ENCODE data around the gene TYW1B.
A peak's percentile ranks its signal among the peaks of the same experiment; 100 is the strongest.
"Not testable (repeated sequence)": the region's sequence is repeated elsewhere in the genome, so short reads cannot be mapped to it uniquely, and the experiment has no call there.

The TYW1B gene, protein sequence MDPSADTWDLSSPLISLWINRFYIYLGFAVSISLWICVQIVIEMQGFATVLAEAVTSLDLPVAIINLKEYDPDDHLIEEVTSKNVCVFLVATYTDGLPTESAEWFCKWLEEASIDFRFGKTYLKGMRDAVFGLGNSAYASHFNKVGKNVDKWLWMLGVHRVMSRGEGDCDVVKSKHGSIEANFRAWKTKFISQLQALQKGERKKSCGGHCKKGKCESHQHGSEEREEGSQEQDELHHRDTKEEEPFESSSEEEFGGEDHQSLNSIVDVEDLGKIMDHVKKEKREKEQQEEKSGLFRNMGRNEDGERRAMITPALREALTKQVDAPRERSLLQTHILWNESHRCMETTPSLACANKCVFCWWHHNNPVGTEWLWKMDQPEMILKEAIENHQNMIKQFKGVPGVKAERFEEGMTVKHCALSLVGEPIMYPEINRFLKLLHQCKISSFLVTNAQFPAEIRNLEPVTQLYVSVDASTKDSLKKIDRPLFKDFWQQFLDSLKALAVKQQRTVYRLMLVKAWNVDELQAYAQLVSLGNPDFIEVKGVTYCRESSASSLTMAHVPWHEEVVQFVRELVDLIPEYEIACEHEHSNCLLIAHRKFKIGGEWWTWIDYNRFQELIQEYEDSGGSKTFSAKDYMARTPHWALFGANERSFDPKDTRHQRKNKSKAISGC

DNA sequence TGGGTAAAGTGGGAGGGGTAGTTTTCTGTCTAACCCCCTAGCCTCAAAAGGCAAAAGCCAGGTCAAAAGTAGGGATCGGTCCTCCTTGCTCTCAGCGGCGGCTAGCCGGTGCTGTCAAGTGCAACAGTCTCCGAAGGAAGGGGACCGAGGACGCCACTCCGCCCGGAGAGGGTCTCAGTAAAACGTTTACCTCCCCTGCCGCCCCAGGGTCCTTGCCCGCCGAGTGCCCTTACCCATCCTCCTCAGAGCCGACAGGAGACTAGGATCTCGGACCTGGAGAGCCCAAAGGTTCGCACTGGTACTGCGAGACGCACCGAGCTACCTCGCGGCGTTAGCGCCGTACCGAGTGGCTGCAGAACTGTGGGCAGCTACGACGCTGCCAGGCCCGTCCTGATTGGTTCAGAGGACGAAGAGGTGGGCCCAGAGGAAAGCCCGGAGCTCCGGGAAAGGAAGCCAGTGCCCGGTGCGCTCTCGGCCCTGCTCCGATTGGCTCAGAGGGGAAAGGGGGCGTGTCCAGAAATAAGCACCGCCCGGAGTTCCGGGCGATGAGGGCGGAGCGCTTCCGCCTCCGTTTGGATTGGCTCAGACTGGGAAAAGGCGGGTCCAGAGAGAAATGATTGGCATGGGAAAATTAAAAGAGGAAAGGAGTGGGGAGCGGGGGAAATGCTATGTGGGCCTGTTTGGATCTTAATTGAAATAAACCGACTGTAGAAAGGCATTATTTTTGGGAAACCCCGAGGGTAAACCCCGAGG is at the start of gene TYW1B:
TSS of gene TYW1B (minus strand) at position 362 of the 753 bp plus-strand sequence. CDS start at position 237, 125 bp downstream.
- DNase-seq (ENCODE audit: low spot score): peak; percentile 99

DNA sequence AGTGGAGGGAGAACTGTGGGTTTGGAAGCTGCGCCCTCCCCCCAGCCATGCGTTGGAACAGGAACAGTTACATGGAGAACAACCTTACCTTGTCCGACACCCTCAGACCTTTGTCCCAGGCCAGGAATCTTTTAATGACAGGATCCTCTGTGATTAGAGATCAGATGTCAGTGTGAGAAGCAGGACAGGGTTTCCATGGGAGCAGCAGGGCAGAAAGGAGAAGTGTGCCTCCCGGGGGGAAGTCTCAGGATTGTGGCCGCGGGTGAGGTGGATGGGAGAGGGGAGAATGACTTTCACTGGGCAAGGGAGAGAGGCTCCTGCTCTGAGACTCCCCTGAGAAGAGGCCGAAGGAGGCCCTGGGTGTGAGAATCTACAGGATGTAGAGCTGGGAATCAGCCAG is 39.6 kb upstream of the TYW1B start:
- DNase-seq (ENCODE audit: low spot score): not testable (repeated sequence)

DNA sequence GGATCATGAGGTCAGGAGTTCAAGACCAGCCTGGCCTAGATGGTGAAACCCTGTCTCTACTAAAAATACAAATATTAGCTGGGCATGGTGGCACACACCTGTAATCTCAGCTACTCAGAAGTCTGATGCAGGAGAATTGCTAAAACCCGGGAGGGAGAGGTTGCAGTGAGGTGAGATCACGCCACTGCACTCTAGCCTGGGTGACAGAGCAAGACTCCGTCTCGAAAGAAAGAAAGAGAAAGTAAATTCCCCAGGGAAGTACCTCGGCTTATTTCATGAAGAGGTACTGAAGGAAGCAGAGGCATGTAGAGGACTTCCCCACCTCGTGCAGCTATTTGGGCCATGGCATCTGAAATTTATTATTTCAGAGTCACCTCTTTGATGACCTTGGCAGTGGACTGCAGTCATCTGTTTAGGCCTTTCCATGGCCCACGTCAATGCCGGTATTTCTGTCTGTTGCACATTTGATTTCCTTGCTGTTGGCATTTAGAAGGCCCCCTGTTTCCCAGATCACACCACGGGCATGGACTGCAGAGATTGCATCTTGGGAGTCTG is 30.9 kb upstream of the TYW1B start:
- DNase-seq (ENCODE audit: low spot score): not testable (repeated sequence)

DNA sequence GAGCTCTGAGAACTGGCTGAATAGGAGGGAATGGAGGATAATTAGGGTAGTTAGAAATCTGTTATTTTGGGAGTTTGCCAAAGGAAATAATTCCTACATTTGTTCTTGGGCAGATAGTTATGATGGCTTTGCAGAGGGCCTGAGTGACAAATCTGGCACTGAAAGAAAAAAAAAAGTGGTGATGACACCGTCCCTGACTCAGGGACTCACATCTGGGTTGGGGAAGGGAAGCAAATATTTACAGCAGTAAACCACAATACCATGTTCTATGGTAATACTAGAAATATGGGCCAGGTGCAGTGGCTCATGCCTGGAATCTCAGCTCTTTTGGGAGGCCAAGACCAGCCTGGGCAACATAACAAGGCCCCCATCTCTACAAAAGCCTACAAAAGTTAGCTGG is 29.9 kb upstream of the TYW1B start:
- DNase-seq (ENCODE audit: low spot score): not testable (repeated sequence)

DNA sequence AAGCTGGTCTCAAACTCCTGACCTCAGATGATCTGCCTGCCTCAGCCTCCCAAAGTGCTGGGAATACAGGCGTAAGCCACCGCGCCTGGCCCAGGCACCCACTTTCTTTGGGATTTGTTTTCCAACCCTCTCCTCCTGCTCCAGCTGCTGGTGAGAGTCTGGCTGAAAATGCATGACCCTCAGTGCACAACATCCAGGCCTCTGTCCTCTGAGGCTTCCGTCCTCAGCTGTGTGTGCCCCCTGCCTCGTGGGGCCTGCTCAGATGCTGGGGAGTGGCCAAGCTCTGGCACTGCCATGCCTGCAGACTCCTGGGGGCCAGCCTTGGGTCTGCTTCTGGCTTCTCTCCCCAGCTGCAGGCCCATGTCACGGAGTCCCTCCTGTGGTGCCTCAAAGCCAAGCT is 27.3 kb upstream of the TYW1B start:
- not testable (repeated sequence) for DNase-seq (ENCODE audit: low spot score)

DNA sequence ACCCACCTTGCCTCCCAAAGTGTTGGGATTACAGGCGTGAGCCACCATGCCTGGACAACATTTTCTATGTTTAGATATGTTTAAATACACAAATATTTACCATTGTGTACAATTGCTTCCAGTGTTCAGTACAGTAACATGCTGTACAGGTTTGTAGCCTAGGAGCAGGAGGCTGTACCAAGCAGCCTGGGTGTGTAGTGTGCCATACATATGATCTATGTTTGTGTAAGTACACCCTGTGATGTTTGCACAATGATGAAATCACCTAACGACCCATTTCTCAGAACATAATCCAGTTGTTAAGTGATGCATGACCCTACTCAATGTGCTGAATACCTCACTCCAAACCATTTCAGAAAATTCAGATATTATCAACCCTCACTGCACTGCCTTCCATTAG is 24.9 kb upstream of the TYW1B start:
- not testable (repeated sequence) for DNase-seq (ENCODE audit: low spot score)

DNA sequence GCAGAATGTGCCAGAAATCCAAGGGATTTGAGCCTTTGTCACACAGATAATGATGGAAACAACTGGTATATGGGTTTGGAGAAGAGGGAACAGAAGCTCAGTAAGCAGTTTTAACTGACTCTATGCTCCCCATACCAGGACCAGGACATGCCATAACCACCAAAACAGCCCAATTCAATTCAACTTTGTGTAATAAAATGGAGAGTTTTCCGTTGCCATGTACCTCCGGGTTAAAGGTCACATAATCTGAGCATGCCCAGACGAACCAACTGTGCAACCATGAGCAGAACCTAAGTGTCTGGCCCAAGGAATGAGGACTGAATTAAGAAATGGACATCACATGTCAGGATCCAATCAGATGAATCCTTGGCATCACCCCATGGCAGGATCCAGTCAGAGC is 22.7 kb upstream of the TYW1B start:
- DNase-seq (ENCODE audit: low spot score): not testable (repeated sequence)

DNA sequence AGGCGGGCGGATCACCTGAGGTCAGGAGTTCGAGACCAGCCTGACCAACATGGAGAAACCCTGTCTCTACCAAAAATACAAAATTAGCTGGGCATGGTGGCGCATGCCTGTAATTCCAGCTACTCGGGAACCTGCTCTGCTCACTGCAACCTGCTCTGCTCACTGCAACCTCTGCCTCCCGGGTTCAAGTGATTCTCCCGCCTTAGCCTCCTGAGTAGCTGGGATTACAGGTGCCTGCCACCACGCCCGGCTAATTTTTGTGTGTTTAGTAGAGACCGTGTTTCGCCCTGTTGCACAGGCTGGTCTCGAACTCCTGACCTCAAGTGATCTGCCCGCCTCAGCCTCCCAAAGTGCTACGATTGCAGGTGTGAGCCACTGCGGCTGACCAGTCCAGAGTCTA is 16.1 kb upstream of the TYW1B start:
- not testable (repeated sequence) for DNase-seq (ENCODE audit: low spot score)

DNA sequence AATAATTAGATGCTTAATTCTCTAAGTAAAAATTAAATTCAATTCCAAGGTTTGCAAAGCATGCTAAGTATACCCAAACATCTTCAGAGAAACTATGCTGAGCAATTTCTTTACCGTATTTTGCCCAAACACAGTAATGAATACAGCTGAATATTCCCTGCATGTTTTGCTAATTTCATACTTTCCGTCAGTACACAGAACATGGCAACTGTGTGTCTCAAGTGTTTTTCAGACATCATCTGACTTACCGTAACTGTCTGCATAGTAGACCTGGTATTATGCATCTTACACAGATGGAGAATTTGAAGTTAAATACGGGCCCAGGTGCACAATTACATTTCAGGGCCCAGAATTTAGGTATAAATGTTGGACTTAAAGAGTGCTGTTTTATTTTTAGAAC is 15.2 kb upstream of the TYW1B start:
- DNase-seq (ENCODE audit: low spot score): not testable (repeated sequence)

DNA sequence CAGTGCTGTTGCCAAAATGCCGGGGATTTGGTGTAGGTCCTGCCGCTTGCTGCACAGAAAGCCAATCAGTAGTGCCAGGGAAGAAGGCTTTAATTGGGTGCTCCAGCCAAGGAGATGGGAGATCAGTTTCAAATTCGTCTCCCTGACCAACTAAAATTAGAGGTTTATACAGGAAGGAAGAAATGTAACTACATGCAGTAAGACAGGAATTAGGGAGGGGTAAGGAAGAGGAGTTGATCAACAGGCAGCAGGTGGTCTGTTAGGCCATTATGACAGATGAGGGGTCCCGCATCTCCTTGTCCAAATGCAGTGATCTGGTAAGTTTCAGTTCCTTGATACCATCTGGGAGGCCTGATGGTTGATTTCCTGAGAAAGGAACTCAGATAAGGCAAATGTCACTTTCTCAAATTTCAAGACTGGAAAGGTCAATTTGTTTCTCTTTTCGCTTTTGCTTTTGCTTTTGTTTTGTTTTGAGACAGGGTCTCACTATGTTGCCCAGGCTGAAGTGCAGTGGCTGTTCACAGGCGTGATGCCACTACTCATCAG is 13.0 kb upstream of the TYW1B start:
- not testable (repeated sequence) for DNase-seq (ENCODE audit: low spot score)

DNA sequence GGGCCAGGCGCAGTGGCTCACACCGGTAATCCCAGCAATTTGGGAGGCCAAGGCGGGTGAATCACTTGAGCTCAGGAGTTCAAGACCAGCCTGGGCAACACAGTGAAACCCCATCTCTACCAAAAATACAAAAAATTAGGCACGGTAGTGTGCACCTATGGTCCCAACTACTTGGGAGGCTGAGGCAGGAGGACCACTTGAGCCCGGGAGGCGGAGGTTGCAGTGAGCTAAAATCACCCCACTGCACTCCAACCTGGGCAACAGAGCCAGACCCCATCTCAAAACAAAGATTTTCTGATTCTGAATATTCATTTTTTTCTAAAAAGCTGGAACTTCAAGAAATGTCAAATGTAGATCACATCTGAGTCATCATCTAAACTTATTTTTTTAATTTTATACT is 10.3 kb upstream of the TYW1B start:
- not testable (repeated sequence) for DNase-seq (ENCODE audit: low spot score)

DNA sequence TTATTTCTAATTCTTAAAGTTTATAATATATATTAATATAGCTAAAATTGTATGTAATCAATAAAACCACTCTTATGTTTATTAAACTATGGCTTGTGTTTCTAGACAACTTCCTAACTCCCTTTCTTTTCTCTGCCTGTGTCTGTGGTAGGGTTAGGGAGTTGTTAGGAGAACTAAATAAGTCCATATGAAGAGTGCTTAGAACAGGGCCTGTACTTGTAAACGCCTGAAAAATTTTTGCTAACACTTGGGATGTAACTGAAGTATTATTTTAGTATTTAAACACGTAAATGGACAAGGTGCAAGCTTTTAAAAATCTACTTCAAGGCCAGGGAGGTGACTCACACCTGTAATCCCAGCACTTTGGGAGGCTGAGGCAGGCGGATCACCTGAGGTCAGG is 9.3 kb upstream of the TYW1B start:
- DNase-seq (ENCODE audit: low spot score): not testable (repeated sequence)

DNA sequence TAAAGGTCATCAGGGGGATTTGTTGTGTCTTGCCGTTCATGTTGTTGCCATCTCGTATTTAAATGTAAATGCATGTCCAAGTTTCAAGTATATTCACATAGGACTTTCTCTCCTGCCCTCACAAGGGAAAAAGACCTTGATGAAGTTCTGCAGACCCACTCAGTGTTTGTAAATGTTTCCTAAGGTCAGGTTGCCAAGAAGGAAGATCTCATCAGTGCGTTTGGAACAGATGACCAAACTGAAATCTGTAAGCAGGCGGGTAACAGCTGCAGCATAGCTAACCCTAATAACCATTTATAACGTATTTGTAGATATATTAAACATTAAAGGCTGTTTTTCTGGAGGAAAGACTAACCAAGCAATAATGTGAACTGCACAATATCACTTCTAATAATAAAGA is 2.6 kb upstream of the TYW1B start:
- not testable (repeated sequence) for DNase-seq (ENCODE audit: low spot score)

DNA sequence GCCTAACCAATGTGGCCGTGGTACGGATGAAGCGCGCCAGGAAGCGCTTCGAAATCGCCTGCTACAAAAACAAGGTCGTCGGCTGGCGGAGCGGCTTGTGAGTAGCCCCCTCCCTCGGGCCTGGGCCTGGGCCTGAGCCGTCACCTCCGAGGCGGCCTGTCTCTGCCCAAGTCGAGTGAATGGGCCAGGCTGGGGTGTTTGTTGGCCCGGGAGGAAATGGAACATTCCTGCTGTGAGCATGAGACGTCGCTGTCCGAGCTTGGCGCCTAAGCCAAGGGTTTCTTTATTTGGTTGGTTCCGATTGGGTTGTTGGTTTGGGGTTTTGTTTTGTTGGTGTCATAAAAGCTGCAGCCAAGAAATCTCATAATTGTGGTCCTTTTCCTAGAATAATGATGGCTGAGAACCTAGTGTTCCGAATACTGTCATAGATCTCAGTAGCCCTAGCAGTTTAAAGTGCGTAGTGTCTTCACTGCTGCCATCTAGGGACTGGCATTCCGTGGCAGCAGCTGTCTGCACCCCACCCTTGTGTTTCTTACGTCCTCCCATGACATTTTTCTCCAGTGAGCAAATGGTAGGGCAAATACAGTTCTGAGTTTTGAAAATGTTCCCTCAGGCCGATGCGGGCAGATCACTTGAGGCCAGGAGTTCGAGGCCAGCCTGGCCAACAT is 1.8 kb upstream of the TYW1B start:
- DNase-seq (ENCODE audit: low spot score): peak; percentile 84

DNA sequence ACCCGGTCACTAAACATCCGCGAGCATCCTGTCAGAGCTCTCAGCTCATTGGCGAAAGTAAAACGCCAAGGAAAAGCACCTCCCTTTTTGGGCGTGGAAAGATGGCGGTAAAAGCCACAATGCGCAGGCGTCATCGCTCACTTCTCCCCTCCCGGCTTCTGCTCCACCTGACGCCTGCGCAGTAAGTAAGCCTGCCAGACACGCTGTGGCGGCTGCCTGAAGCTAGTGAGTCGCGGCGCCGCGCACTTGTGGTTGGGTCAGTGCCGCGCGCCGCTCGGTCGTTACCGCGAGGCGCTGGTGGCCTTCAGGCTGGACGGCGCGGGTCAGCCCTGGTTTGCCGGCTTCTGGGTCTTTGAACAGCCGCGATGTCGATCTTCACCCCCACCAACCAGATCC is 1.3 kb upstream of the TYW1B start:
- DNase-seq (ENCODE audit: low spot score): peak; percentile 100

DNA sequence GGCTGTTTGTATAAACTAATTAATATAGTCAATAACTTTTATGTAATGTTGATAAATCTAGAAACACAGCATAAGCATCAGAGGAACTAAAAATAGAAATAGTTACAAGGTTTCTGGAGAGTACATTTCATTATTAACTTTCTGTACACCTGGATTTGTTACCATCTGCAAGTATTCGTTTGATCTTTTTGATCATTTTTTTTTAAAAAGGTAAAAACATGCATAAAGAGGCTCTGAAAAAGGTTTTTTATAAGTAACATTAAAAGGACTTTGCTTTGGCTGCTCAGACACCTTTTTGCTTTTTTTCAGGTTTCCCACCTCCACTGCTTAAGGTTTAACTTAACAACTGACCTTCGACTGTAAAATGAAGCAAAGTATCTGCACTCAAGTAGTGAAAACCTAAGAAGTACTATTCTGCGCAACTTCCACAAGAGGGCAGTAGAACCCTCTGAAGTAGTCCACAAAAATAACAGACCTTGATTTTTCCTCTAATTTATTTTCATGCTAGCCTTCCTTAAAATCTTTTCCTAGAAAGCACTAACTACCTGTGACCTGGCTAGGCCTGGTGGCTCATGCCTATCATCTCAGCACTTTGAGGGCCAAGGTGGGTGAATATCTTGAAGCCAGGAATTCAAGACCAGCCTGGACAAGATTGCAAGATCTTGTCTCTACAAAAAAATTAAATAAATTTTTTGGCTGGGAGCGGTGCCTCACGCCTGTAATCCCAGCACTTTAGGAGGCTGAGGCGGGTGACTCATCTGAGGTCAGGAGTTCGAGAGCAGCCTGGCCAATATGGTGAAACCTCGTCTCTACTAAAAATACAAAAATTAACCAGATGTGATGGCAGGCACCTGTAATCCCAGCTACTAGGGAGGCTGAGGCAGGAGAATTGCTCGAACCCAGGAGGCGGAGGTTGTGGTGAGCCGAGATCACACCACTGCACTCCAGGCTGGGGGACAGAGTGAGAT is 4.0 kb downstream of the TYW1B start:
- DNase-seq (ENCODE audit: low spot score): not testable (repeated sequence)

DNA sequence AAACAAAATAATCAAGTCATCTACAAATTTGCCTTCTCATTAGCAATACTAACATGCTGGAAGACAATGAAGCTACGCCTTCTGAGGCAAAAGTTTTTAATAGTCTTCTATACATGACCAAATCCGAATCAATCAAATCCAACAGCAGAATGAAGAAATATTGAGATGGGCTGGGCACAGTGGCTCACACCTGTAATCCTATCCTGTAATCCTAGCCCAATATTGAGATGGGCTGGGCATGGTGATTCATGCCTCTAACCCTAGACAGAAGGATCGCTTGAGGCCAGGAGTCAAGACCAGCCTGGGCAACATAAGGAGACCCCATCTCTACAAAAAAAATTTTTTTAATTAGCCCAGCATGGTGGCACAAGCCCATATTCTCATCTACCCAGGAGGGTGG is 5.5 kb downstream of the TYW1B start:
- not testable (repeated sequence) for DNase-seq (ENCODE audit: low spot score)

DNA sequence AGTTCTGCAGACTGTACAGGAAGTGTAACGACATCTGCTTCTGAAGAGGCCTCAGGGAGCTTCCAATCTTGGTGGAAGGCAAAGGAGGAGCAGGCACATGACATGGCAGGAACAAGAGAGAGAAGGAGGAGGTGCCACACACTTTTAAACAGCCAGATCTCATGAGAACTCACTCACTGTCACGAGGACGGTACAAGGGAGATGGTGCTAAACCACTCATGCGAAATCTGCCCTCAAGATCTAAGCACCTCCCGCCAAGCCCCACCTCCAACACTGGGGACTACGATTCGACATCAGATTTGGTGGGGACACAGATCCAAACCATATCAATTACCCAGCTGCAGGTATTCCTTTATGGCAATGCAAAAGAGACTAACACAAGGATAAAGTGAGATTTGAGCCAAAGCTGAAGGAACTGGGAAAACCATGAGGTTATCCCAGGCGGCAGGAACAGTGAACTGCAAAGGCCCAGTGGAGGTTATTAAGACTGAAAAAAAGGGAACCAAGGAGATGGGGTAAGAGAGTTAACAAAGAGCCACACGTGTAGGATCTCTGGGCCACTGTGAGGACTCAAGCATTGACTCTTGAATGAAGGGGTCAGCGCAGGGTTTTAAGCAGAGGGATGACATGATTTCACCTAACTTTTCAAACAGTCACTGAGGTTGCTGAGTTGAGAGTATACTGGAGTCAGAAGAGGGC is 9.2 kb downstream of the TYW1B start:
- not testable (repeated sequence) for DNase-seq (ENCODE audit: low spot score)

DNA sequence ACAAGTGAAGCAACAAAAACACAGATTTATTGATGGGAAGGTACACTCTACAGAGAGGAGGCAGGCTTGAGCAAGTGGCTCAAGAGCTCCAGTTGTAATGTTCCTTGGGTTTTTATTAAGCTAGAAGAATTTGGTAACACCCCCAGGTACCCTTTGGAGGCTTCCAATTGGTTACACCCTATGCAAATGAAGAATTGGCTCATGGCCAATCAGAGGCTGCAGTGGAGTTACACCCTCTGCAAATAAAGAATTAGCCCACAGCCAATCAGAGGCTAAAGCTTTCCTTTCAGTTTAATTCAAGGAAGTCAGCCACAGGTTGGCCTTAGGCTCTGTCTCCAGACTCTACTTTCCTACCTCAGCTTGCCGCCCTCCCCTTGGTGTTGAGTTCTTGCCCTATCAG is 10.3 kb downstream of the TYW1B start:
- DNase-seq (ENCODE audit: low spot score): peak; percentile 2

Data from LoVo (cell line).